OCI-LY7 (cell line): ENCODE measurements around the gene SLC6A19.

Experiments used
- CTCF ChIP-seq: fragments of 200-600 bp; sonication (generic); conservative IDR thresholded peaks from 2 replicates; pipeline ENCODE4 v1.5.1; 2014; ENCODE audit warnings: mild to moderate bottlenecking, antibody characterized with exemption, low read length, moderate library complexity, mixed read lengths
- EZH2phosphoT487 ChIP-seq: fragments of 200-600 bp; sonication (generic); IDR thresholded peaks from 2 replicates; pipeline ENCODE4 v1.6.1; 2018; ENCODE audit warnings: low read depth, borderline replicate concordance, mild to moderate bottlenecking, mixed run types, antibody characterized with exemption, low read length, moderate library complexity, mixed read lengths

- TF ChIP-seq CTCF (no peak), EZH2phosphoT487 (no peak)
Observed at GRCh38 chr5:1205255-1206180, 4.1 kb downstream of the SLC6A19 start.
